K562 (cell line): ENCODE data around the gene ATOH1.

Experiments
- ATF1 ChIP-seq, 2 experiments: fragments of 450-650 bp in 1 of 2; IDR thresholded peaks; 2 replicates each; pipeline ENCODE4 v1.6.1; 2016; ENCODE audit warnings: missing compliant biosample characterization in 1 of 2, missing genetic modification characterization in 1 of 2
- CTCF ChIP-seq, 3 experiments: IDR thresholded peaks in 2 of 3; conservative IDR thresholded peaks in 1 of 3; 2 replicates each; pipeline ENCODE4 v1.5.1; 2011 to 2012; ENCODE audit warnings: low read length in 3 of 3, mild to moderate bottlenecking in 3 of 3, control low read depth in 2 of 3, improper control_type of control experiment in 1 of 3, inconsistent platforms in 1 of 3, low read depth in 1 of 3, mixed read lengths in 1 of 3, moderate library complexity in 1 of 3; ENCODE audit not compliant: insufficient read depth in 2 of 3
- FOXP1 ChIP-seq: sonication (generic); formaldehyde crosslinking; IDR thresholded peaks from 2 replicates; pipeline ENCODE4 v1.8.0; 2022; ENCODE audit warnings: mild to moderate bottlenecking, missing genetic modification reagents
- HDAC6 ChIP-seq: IDR thresholded peaks from 2 replicates; pipeline ENCODE4 v1.6.1; 2012; ENCODE audit warnings: low read depth, mild to moderate bottlenecking, control low read depth, inconsistent platforms, low read length, moderate library complexity
- MAX ChIP-seq: sonication (generic); formaldehyde crosslinking; IDR thresholded peaks from 2 replicates; pipeline ENCODE4 v1.9.0; 2022; ENCODE audit warnings: mild to moderate bottlenecking, missing genetic modification reagents
- POLR2A ChIP-seq: fragments of 450-650 bp; conservative IDR thresholded peaks from 2 replicates; pipeline ENCODE4 v1.6.1; 2016
- TAF1 ChIP-seq: IDR thresholded peaks from 2 replicates; pipeline ENCODE4 v1.6.1; 2011; ENCODE audit warnings: mild to moderate bottlenecking, low read length, moderate library complexity; ENCODE audit not compliant: insufficient read depth, control insufficient read depth, severe bottlenecking; ENCODE audit errors: extremely low read depth
- YY1 ChIP-seq, 3 experiments: IDR thresholded peaks; 2 replicates each; pipeline ENCODE4 v1.6.1; 2011; ENCODE audit warnings: low read length in 2 of 3, mild to moderate bottlenecking in 2 of 3, moderate library complexity in 2 of 3, borderline replicate concordance in 1 of 3, control low read depth in 1 of 3, low read depth in 1 of 3; ENCODE audit not compliant: insufficient read depth in 3 of 3, insufficient replicate concordance in 2 of 3, control insufficient read depth in 1 of 3, insufficient read length in 1 of 3; ENCODE audit errors: extremely low read depth in 1 of 3
- ZBTB7A ChIP-seq: IDR thresholded peaks from 2 replicates; pipeline ENCODE4 v1.6.1; 2011; ENCODE audit warnings: low read depth, mild to moderate bottlenecking, low read length, moderate library complexity, borderline replicate concordance; ENCODE audit not compliant: control insufficient read depth
- ZNF121 ChIP-seq: sonication (generic); formaldehyde crosslinking; conservative IDR thresholded peaks from 2 replicates; pipeline ENCODE4 v1.8.0; 2022; ENCODE audit warnings: missing genetic modification reagents
- TF ChIP-seq, protein P1 (sequence below): fragments of 250-450 bp; sonication (Bioruptor Pico); IDR thresholded peaks from 2 replicates; pipeline ENCODE4 v1.8.0; 2021; ENCODE audit warnings: borderline replicate concordance, mild to moderate bottlenecking, moderate library complexity; ENCODE audit not compliant: poor library complexity, severe bottlenecking

GRCh38 chr4:93791570-93792195 is 36.9 kb upstream of the ATOH1 start:
- no peak for TF ChIP-seq HDAC6
- no peak for TF ChIP-seq ATF1 (CRISPR knock-in tag; IDR thresholded peaks at IDR 0.05)
- TF ChIP-seq ATF1 (tag; IDR thresholded peaks at IDR 0.05) = no peak
- peak; percentile 72 to 81 (median 77) for TF ChIP-seq CTCF (IDR thresholded peaks at IDR 0.05 in 2 of 3, conservative IDR thresholded peaks at IDR 0.05 in 1 of 3; ENCODE audit: insufficient read depth in 2 of 3, low read depth in 1 of 3, low read length in 3 of 3)
- TF ChIP-seq ZBTB7A = no peak
- TF ChIP-seq, protein P1, sequence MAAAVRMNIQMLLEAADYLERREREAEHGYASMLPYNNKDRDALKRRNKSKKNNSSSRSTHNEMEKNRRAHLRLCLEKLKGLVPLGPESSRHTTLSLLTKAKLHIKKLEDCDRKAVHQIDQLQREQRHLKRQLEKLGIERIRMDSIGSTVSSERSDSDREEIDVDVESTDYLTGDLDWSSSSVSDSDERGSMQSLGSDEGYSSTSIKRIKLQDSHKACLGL = no peak
- TF ChIP-seq TAF1 = no peak
- no peak for TF ChIP-seq YY1 (IDR thresholded peaks at IDR 0.05; ENCODE audit: borderline replicate concordance in 1 of 3, control insufficient read depth in 1 of 3, extremely low read depth in 1 of 3, insufficient read depth in 3 of 3, insufficient read length in 1 of 3, insufficient replicate concordance in 2 of 3, low read depth in 1 of 3, low read length in 2 of 3)
- no peak for TF ChIP-seq MAX (CRISPR knock-in tag)
- no peak for TF ChIP-seq ZNF121 (CRISPR knock-in tag)
- no peak for TF ChIP-seq POLR2A
- no peak for TF ChIP-seq FOXP1
